Left forelimb (tissue), 1 donor: ENCODE data around the gene CMPK2.

ENCODE experiments used
- DNase-seq: peaks from one replicate; pipeline ENCODE4 v3.0.0-alpha.2; 2018; ENCODE audit warnings: low spot score

CMPK2 gene

GRCh38 chr2:6841537-6842287 is 24.0 kb downstream of the CMPK2 start:
- no peak for DNase-seq

GRCh38 chr2:6838673-6839319 is 26.9 kb downstream of the CMPK2 start:
- DNase-seq: no peak

DNA sequence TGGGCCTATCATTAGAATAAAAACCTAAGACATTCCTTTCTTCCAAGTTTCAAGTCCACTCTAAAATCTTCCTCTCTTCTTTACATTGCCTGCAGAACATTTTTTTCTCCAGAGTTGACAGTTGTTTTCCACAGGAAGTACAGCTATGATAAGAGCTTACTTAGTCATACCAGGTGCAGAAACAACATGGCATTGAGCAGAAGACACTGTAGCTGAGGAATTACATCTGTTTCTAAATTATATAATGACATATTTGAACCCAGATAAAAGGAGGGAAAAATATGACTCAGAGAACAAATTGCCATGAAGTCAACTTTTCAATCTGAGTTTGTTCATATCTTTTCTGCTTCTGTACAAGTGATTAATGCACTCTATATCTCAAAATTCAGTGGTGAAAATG is 30.2 kb downstream of the CMPK2 start:
- no peak for DNase-seq

- no peak for DNase-seq
Measured at GRCh38 chr2:6834163-6834562, 31.5 kb downstream of the CMPK2 start.

- no peak for DNase-seq
Measured at GRCh38 chr2:6833300-6833604, 32.5 kb downstream of the CMPK2 start.

- DNase-seq: no peak
Measured at GRCh38 chr2:6832596-6833299, 33.0 kb downstream of the CMPK2 start.

DNA sequence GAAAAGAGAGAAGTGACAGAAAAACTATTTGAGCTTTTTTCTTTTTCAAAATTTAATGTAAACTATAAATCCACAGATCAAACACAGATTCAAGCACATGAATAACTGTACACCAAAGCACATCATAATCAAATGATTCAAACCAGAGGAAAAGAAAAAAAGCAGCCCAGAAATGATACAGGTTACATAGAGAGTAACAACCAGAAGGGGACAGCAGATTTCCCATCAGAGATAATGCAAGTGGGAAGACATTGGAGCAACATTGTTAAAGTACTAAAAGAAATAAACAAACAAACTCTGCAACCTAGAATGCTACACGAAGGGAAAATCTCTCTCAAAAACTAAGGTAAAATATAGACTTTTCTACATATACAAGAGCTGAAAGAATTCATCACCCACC is 34.5 kb downstream of the CMPK2 start:
- no peak for DNase-seq

DNA sequence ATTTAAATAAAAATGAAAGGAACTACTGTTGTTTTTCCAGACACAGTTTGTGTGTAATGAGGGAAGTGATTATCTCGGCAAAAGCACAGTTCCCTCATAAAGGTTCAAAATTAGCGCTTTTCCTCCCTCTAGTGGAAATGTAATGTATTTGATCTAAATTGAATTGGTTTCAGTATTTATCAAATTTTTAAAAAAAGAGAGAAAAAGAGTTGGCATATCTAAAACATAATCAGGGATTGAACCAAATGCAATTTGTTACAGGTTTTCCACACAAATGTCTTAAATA is 37.5 kb downstream of the CMPK2 start:
- DNase-seq: no peak

DNA sequence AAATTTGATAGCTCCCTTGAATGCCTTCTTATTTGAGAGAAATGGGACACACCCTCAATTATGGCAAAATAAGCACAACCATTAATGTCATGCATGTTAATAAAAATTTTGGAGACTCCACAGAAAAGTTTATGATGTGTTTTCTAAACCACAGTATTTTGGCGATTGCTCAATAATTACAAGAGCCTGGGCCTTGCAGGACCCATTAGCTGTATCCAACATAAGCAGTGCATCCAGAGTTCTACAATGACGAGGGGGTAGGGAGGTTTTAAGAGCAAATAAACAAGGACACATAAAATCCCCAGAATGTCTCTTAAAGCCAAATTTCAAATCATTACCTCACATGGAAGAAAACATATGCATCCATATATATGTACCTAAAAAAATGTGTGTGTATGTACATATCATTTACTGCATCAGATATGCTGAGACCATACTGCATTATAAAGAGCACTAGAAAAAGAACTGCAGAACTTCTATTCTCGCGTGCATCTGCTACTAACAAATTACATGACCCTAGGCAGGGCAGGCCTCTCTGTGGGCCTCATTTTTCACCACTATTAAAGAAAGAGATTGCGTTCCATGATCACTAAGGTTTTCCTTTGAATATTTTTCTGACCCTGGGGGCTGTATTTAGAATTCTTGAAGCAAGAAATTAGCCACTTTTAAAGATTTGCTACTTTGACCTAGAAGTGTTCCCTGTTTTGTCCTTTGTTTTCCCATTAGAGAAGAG is 38.0 kb downstream of the CMPK2 start:
- no peak for DNase-seq

DNA sequence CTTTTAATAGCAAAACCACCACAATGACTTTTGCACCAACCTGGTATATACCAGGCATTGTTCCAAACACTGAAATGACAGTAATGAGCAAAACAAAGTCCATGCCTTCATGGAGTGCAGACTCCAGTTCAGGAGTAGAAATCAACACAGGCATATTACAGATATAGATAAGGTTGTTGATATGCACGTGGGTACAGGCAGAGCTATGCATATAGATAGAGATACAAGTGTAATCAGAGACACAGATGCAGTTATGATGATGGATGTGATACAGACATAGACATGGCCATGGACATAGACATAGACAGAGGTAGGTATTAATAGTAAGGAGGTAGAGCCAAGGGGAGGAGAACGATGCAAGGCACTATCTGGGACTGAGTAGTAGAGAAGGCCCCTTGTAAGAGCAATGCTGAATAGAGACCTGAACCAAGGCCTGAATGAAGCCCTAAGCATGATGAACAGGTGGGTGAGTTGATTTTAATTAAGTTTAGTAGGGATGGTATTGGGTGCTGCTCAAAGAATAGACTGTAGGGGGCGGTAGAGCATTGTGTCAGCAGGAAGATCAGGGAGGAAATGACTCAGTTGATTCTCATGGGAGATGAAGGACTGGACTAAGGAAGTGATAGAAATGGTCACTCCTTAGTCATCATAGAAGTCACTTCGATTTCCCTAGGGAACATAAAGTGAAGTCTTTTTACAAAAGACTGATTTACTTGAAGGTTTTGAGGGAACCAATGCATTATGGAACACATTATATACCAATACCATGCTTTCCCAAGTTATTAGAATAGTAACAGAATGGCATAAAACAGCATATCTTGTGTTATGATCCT is 39.4 kb downstream of the CMPK2 start:
- no peak for DNase-seq

DNA sequence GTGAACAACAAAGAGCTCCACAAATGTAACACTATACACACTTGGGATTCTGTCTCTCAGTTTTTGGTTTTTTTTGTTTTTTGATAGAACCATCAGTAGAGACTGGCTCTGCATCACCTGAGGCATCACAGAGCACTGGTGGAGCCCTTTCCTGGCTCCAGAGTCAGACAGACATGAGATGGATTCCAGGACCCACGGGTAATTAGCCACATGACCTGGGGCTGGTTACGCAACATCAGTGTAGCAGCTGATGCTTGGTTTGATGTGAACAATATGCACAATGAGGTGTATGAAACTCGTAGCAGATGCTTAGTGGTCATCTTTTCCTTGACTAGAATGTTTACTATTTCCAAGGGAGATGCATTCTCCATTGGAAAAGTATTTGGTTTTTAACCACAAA is 40.7 kb downstream of the CMPK2 start:
- no peak for DNase-seq

GRCh38 chr2:6823111-6823510 is 42.6 kb downstream of the CMPK2 start:
- DNase-seq: no peak

- DNase-seq: no peak
Measured at GRCh38 chr2:6822406-6822805, 43.3 kb downstream of the CMPK2 start.

DNA sequence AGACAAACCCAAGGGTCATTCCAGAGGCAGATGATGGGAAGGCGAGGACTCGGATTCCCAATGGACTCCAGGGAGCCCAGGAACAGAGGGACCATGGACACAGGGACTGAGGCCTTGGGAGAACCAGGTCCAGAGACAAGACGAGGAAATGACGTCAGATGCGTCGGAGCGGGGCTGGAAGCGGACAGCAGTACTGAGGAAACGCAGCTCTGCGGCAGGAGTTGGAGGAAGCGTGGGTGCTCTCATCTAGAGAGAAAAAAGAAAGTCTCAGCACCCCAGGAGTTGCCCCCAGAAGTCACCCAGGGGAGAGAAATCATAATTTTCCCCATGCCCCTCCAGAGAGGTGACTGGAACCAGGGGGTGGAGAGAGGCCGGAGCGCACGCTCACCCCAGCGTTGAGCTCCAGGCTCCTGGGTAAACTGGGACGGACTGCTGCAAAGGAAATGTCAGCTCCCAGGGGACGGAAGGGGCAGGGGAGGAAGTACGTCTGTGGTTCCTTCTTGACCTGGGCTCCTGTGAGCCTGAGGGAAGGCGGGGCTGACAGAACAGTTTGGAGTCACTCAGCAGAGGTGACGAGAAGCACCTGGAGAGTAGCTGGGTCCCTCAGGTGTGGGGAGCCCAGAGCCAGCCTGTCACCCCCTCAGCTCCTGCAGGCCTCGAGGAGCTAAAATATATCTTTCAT is 44.7 kb downstream of the CMPK2 start:
- no peak for DNase-seq

DNA sequence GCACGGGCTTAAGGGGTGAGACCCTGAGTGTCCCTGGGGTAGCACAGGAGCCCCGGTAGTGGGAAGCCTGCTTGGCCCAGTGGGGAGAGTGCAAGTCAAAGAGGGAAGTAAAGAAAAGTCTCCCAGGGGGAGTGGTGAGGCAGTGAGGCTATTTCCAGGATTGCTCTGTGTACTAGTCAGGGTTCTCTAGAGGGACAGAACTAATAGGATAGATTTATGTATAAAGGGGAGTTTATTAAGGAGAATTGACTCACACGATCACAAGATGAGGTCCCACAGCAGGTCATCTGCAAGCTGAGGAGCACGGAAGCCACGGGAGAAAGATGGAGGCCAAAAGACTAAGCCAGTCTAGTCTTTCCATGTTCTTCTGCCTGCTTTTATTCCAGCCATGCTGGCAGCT is 45.5 kb downstream of the CMPK2 start:
- no peak for DNase-seq

DNA sequence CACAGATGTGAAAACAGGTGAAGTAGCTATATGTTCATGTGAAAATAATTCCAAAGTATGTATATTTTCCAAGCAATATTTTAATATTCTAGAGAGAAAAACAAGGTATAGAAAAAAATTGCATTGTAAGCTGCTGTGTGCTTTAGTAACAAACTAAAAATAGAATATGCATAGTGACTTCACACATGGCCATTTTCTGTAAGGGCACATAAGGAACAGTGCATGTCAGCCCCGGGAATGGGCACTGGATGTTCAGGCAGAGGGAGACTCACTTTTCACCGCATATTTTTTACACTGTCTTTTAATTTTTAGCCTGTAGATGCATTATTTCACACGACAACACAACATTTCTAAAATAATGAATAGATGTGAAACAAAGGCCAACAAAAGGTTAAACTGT is 46.0 kb downstream of the CMPK2 start:
- no peak for DNase-seq

- DNase-seq: no peak
Measured at GRCh38 chr2:6818012-6818411, 47.7 kb downstream of the CMPK2 start.

DNA sequence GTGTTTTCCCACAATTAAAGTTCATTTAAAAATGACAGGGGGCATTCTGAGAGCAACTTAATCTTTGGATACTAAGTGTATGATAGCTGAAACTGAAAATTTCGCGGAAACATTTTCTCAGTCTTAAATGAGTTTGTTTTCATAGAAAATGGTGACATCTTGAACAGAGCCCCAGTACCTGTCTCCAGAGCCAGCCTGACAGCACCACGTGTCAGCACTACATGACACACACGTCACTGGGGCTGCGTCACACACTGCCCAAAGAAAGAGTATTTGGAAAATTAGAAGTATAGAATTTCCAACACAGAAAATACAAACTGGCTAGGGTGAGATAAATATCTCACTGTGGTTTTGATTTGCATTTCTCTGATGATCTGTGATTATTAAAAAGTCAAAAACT is 50.8 kb downstream of the CMPK2 start:
- no peak for DNase-seq

- no peak for DNase-seq
Measured at GRCh38 chr2:6814312-6814711, 51.4 kb downstream of the CMPK2 start.

- no peak for DNase-seq
Measured at GRCh38 chr2:6813573-6813972, 52.1 kb downstream of the CMPK2 start.

- DNase-seq: no peak
Measured at GRCh38 chr2:6812857-6813530, 52.7 kb downstream of the CMPK2 start.
